ENCODE results near the gene VMAC.

DNA sequence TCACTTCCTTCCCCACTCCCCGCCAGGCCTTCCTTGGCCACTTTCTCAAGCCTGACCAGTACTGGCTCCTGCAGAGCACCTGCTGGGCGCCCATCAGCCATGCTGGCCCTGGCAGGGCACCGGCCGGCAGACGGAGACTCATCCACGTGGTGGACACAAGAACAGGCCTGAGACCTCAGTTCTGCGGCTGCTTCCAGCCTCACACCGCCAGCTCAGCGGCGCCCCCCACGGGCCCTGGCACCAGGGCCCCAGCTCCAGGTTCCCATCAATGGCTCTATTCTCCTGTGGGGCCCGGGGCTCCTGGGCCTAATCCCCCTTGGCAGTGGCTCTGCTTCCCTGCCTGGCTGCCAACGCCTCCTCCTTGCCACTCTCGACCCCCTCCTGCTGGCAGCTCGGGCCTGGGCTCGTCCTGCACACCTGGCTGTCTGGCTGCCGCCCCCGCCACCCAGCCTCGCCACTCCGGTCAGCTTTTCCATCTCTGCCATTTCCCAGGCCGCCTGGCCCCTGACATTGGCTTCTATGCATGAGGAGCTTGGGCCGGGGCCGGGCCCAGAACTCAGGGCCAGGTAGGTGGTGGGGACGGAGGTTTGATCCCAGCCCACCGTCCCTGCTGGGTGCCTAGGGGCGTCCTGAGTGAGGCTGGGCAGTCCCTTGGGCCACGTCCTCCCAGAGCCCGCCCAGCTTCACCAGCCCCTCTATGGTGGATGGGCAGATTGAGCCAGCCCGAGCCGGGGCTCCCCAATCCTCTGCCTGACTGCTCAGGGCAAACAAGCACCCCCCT, 7.3 kb upstream of the VMAC start:
- TF ChIP-seq, protein P1, sequence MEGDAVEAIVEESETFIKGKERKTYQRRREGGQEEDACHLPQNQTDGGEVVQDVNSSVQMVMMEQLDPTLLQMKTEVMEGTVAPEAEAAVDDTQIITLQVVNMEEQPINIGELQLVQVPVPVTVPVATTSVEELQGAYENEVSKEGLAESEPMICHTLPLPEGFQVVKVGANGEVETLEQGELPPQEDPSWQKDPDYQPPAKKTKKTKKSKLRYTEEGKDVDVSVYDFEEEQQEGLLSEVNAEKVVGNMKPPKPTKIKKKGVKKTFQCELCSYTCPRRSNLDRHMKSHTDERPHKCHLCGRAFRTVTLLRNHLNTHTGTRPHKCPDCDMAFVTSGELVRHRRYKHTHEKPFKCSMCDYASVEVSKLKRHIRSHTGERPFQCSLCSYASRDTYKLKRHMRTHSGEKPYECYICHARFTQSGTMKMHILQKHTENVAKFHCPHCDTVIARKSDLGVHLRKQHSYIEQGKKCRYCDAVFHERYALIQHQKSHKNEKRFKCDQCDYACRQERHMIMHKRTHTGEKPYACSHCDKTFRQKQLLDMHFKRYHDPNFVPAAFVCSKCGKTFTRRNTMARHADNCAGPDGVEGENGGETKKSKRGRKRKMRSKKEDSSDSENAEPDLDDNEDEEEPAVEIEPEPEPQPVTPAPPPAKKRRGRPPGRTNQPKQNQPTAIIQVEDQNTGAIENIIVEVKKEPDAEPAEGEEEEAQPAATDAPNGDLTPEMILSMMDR (IDR thresholded peaks at IDR 0.05; ENCODE audit: extremely low read depth in 1 of 2, insufficient read depth in 1 of 2, low read depth in 1 of 2, low read length in 2 of 2), result peak in 1 of 2 donors; percentile 3
- no peak for TF ChIP-seq POLR2AphosphoS5 (IDR thresholded peaks at IDR 0.05; ENCODE audit: insufficient read depth, low read depth, low read length)
- TF ChIP-seq, protein P2, sequence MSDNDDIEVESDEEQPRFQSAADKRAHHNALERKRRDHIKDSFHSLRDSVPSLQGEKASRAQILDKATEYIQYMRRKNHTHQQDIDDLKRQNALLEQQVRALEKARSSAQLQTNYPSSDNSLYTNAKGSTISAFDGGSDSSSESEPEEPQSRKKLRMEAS (IDR thresholded peaks at IDR 0.05; ENCODE audit: insufficient read depth, insufficient read length), result no peak
- TF ChIP-seq EZH2 (IDR thresholded peaks at IDR 0.05; ENCODE audit: borderline replicate concordance, low read depth, low read length, severe bottlenecking), result no peak
- no peak for TF ChIP-seq POLR2A (IDR thresholded peaks at IDR 0.05; ENCODE audit: low read depth, low read length)
- TF ChIP-seq FOS (IDR thresholded peaks at IDR 0.05; ENCODE audit: borderline replicate concordance, insufficient read depth, low read length), result no peak
- no peak for TF ChIP-seq JUN (IDR thresholded peaks at IDR 0.05; ENCODE audit: borderline replicate concordance, insufficient read depth, insufficient read length, low read depth)
